Mucosa of descending colon (tissue), 3 donors: ENCODE results near the gene USP32. TPM values are rescaled to one million over a fixed set of nuclear protein-coding genes. Genes with fewer than 3 reads are reported as not detected.
"Not testable (repeated sequence)": the region's sequence is repeated elsewhere in the genome, so short reads cannot be mapped to it uniquely, and the experiment has no call there.

Experiments used
- ATAC-seq: fragments of 200-7000 bp; cut with Tn5 transposase; one replicate; pipeline ENCODE4 v1.9.1; 2020; ENCODE audit warnings: mild to moderate bottlenecking, moderate library complexity
- DNase-seq, 3 donors: peaks; one replicate each; pipeline ENCODE4 v3.0.0-alpha.2; 2020
- H3K36me3 ChIP-seq: fragments of 200-600 bp; one replicate; pipeline ENCODE4 v1.8.0; 2021; ENCODE audit warnings: low read depth, mild to moderate bottlenecking
- H3K4me1 ChIP-seq: fragments of 200-600 bp; one replicate; pipeline ENCODE4 v1.8.0; 2021; ENCODE audit warnings: low read depth, mild to moderate bottlenecking
- H3K4me3 ChIP-seq: fragments of 200-600 bp; one replicate; pipeline ENCODE4 v1.8.0; 2021; ENCODE audit warnings: mild to moderate bottlenecking
- H3K9me3 ChIP-seq: fragments of 200-600 bp; one replicate; pipeline ENCODE4 v1.8.0; 2021; ENCODE audit warnings: mild to moderate bottlenecking
- intact Hi-C, 2 donors: fragments of 100-400 bp; cut with DNase I in 1 of 2; cut with micrococcal nuclease in 1 of 2; formaldehyde crosslinking; loops; one replicate each; pipeline versions ENCODE4 v1.11.0 to v1.11.1; 2022; cut with DNase I, micrococcal nuclease
- total RNA-seq, 3 donors: library from RNA; stranded (reverse); fragmentation: NEBNext Ultra II Directional in 2 of 3; extraction: Animal tissue kit (Norgen Biotek cat#: 25700) in 2 of 3; gene quantifications; one replicate each; pipeline versions ENCODE4 v1.2.1 to v1.2.4, GENCODE V29; 2021 to 2023
- TF ChIP-seq, protein P1 (sequence below): fragments of 200-600 bp; IDR thresholded peaks from one replicate; pipeline ENCODE4 v1.8.0; 2022; ENCODE audit warnings: antibody characterized with exemption, mild to moderate bottlenecking
- donor health status: DM: no; HTN: no; CAD: no; lungs with moderate emphysema.
- donor health status: DM: no; HTN: no; CAD: no.
- donor health status: DM: no; HTN: yes; CAD: no.

The USP32 gene
- total RNA-seq, 3 donors from 2014 or later = 37.2 to 52.3 (median 38.5) TPM

DNA sequence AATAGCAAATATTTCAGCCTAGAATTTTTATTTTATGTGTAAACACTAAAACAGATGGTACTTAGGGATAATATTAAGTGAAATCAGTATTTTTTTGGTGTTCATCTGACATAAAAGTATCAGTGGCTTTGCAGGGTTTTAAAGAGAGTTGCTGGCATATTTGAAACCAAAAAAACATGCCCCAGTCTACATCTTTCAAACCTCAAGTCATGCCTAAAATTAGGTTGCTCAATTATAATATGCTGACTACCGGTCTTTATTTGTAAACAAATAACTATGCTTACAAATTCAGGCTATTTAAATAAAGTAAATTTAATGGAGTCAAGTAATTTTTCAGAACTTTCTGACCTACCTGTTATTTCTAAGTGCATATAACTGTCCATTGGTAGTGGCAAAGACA lies 183.6 kb downstream of the USP32 start:
- H3K4me1 ChIP-seq, intact Hi-C loops, H3K9me3 ChIP-seq, H3K4me3 ChIP-seq, DNase-seq, ATAC-seq, H3K36me3 ChIP-seq: not testable (repeated sequence)

DNA sequence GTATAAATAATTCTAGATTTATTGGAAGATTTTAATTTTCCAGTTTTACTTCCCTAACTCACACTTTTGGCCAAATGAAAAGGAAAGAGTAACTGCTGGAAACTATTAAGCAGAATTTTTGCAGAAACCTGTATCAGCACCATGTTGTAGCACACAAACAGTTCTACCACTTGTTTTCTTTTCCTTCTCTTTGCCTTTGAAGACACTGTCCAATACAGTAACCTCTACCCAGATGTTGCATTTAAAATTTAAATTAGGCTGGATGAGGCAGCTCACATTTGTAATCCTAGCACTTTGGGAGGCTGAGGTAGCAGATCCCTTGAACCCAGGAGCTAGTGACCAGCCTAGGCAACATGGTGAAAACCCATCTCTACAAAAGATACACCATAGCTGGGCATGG lies 186.2 kb downstream of the USP32 start:
- H3K4me3 ChIP-seq, H3K9me3 ChIP-seq, DNase-seq, H3K36me3 ChIP-seq, intact Hi-C loops, H3K4me1 ChIP-seq, ATAC-seq: not testable (repeated sequence)

DNA sequence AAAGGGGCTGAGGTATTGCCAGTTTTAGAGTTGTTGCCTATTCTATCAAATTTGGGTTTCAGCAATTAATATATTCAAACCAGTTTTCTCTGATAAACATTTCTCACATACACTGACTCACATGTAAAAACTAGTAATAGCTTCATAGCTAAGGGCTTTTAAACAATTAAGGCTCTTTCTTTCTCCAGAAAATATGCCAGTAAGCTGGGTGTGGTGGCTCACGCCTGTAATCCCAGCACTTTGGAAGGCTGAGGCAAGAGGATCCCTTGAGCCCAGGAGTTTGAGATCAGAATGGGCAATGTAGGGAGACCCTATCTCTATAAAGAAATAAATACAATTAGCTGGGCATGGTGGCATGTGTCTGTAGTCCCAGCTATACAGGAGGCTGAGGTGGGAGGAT lies 193.3 kb downstream of the USP32 start:
- ATAC-seq, H3K9me3 ChIP-seq, H3K36me3 ChIP-seq, DNase-seq, H3K4me1 ChIP-seq, intact Hi-C loops, H3K4me3 ChIP-seq: not testable (repeated sequence)

DNA sequence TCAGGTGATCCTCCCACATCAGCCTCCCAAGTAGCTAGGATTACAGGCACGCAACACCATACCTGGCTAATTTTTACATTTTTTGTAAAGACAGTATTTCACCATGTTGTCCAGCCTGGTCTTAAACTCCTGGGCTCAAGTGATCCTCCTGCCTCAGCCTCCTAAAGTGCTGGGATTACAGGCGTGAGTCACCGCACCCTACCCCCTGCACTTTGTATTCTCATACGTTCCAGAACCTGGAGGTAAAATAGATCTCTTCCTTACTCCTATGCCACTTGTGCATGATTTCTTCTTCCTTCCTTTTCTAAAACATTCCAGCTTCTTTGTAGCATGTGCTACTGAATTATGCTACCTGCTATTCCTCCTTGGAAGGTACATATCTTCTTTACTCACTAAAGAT lies 197.8 kb downstream of the USP32 start:
- H3K4me1 ChIP-seq, H3K4me3 ChIP-seq, H3K9me3 ChIP-seq, intact Hi-C loops, H3K36me3 ChIP-seq, DNase-seq: not testable (repeated sequence)
- peak; percentile 67 for ATAC-seq

DNA sequence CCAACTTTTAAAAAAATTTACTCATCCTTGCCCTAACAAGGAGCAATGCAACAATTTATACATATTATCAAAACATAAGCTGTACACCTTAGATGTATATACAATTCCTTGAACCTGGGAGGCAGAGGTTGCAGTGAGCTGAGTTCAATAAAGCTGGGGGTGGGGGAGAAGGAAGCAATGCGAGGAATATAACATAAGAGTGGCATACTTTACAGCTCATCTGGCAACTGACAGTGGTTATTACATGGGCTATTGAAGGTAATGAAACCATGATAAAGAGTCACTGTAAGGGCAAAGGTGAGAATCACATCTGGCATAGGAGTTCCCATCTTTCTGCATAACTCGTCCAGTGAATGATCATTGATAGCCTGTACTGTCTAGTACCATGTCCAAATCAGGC lies 198.5 kb downstream of the USP32 start:
- ATAC-seq (peak; percentile 90), DNase-seq (peak in 1 of 3 donors; percentile 43)
- Histone ChIP-seq H3K36me3 (no peaks in the 10 kb centered on the region), H3K4me3 (no peak overlapping the region), H3K9me3 (no peaks in the 10 kb centered on the region), H3K4me1 (no peaks in the 10 kb centered on the region)
- TF ChIP-seq, protein P1, sequence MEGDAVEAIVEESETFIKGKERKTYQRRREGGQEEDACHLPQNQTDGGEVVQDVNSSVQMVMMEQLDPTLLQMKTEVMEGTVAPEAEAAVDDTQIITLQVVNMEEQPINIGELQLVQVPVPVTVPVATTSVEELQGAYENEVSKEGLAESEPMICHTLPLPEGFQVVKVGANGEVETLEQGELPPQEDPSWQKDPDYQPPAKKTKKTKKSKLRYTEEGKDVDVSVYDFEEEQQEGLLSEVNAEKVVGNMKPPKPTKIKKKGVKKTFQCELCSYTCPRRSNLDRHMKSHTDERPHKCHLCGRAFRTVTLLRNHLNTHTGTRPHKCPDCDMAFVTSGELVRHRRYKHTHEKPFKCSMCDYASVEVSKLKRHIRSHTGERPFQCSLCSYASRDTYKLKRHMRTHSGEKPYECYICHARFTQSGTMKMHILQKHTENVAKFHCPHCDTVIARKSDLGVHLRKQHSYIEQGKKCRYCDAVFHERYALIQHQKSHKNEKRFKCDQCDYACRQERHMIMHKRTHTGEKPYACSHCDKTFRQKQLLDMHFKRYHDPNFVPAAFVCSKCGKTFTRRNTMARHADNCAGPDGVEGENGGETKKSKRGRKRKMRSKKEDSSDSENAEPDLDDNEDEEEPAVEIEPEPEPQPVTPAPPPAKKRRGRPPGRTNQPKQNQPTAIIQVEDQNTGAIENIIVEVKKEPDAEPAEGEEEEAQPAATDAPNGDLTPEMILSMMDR = no peak
- intact Hi-C loops = no loop called here

DNA sequence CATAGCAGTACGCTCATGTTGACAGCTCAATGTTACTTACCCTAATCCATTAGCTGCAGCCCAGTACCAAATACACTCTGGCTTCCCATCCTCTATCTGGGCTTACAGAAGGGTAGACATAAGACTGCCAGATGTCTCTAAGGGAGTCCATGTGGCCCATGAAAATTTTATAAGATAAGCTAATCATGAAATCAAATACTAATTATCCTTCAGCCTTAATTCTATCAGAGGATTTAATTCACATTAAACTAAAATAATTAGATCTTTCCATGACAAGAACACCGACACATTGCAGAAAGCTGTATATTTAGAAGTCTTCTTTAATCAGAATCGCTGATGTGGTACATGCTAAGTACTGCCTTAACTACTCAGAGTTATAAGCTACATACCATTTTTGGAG lies 198.9 kb downstream of the USP32 start:
- intact Hi-C loops, H3K4me1 ChIP-seq, ATAC-seq, H3K4me3 ChIP-seq, DNase-seq, H3K36me3 ChIP-seq, H3K9me3 ChIP-seq: not testable (repeated sequence)

DNA sequence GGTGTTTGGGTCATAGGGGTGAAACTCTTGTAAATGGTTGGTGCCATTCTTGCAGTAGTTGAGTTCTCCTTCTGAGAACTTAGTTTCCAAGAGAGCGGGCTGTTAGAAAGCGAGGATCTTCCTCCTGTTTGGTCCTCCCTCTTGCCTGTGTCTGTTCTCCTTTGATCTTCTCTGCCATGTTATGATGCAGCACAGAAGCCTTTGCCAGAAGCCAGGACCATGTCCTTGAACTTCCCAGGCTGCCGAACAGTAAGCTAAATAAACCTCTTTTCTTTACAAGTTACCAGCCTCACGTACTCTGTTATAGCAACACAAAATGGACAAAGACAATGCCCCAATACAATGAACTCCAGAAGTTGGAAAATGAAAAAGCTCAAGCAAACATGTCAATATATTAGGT lies 201.9 kb downstream of the USP32 start:
- DNase-seq, H3K36me3 ChIP-seq, ATAC-seq, H3K9me3 ChIP-seq, H3K4me3 ChIP-seq, intact Hi-C loops: not testable (repeated sequence)
- peaks cover 13% of the 10 kb centered on the region for H3K4me1 ChIP-seq

DNA sequence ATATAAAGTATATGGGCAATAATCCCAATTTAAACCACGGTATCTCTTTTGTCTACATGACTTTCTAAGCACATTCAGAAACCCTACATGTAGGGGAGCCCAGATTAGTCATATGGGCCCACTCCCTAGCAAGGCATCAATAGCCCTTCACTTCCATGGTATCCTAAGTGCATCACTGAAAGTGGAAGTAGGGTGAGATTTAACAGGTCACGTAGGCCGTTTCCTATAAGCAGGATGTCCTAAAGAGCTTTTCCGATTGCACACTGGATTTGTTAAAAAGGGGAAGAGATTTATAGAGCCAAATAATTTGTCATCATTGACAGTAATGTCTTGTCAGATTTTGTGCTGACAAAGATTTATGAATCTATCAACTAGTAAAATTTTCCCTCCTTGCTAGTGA lies 203.2 kb downstream of the USP32 start:
- TF ChIP-seq, protein P1 = no peak
- Histone ChIP-seq H3K9me3 (no peaks in the 10 kb centered on the region), H3K4me1 (peaks cover 13% of the 10 kb centered on the region), H3K36me3 (peaks cover 6% of the 10 kb centered on the region), H3K4me3 (no peak overlapping the region)
- DNase-seq (no peak), ATAC-seq (peak; percentile 26)
- intact Hi-C loops = no loop called here

DNA sequence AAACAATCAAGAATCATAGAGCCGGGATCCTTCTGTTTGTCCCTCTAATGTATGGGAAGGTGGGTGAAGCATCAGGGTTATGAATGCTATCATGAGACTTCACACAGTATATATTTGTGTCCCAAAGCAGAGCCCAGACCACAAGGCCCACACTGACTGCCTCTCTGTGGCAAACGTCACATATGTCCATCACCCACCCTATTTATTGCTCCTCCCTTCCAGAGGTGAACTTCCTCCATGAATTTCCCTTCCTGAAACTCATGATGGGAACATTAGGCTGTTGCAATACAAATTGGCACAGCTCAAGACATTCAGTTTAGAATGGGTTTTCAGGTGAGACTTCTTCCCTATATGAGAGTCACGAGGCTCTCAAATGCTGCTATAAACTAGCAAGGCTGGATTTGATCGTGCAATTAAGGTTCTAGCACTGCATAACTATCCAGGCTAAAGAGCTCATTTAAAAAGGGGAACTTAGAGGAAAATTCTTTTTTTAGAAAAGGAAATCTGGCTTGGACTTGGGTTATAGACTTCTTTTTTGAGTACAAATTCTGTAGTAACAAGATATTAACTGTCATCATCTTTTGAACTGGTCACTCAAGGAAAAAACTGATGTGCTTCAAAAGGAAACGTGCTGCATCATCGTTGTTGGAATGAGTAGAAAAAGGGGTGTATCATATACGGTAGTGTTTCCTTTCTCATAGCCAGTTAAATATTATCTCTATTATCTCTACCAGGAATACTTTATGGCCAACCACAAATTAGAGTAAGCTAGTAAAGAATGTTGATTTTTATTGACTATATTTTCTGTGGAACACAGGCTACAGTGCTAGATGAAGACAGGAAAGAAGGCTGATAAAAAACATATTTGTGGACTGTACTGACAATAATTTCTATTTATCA lies 204.8 kb downstream of the USP32 start:
- H3K36me3 ChIP-seq, intact Hi-C loops, H3K4me3 ChIP-seq, H3K9me3 ChIP-seq, DNase-seq: not testable (repeated sequence)
- H3K4me1 ChIP-seq = peaks cover 13% of the 10 kb centered on the region
- ATAC-seq = peak; percentile 85

DNA sequence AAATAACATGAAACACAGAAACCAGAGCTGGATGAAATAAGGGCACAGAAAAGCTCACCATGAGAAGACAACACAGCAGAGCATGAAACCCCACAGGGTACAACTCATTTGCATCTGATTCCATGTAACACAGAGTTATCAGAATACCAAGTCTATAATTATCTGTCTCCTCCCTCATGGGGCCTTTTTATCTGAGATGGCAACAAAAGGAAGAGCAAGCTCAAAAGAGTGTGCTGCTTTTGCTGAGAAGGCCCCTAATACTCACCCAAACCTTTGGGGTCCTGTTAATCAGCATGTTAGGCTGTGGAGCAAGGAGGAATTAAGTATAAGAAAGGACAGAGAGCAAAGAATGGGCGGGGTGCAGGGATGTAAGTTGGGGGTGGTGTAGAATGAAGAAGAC lies 205.6 kb downstream of the USP32 start:
- intact Hi-C loops, H3K4me3 ChIP-seq, DNase-seq, ATAC-seq, H3K36me3 ChIP-seq, H3K9me3 ChIP-seq: not testable (repeated sequence)
- H3K4me1 ChIP-seq = peaks cover 13% of the 10 kb centered on the region

DNA sequence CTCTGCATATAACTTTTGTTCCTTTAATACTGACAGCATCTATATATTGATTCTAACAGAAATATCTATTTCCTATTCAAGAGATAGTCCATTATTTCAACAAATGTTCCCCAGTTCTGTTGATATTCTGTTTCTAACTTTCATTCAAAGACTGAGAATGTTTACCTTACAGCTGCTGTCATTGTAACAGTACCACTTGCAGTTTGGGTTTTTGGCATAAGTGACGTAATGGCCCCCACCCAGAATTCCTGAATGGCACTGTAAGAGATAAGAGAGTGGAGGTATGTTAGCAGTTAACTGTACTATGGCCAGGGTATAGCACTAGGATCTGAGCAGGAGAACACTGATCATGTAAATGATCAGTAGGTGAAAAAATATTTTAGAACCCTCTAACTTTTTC lies 211.6 kb downstream of the USP32 start:
- H3K36me3 ChIP-seq, H3K4me3 ChIP-seq, ATAC-seq, H3K4me1 ChIP-seq, H3K9me3 ChIP-seq, intact Hi-C loops, DNase-seq: not testable (repeated sequence)

DNA sequence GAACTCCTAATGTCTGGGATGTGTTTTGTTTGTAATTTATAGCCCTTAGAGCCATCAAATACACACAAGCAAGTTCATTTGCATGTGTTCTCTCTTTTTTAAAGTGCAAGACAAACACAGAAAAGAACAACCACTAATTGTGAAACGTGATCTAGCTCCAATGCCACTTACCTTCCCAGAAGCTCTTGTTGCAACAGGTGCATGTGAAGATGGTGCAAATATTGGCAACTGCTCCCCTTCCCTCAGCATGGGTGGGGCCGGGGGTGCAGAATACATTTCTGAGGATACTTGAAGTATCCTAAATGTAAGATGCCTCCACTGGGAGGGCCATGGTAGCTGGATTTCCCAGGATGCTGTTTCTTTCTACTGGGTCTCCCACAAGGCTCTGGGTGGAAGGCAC lies 213.8 kb downstream of the USP32 start:
- H3K4me1 ChIP-seq, ATAC-seq, DNase-seq, H3K36me3 ChIP-seq, intact Hi-C loops, H3K9me3 ChIP-seq, H3K4me3 ChIP-seq: not testable (repeated sequence)
